NCI-H510A (cell line): ENCODE data around the gene SLC1A3.
"Not testable (repeated sequence)": the region's sequence is repeated elsewhere in the genome, so short reads cannot be mapped to it uniquely, and the experiment has no call there.

Source experiments
- DNase-seq: peaks from one replicate; lab custom pipeline; 2025; lab: John Stamatoyannopoulos, UW

Gene SLC1A3

GRCh38 chr5:36606428-36607113, at the start of gene SLC1A3:
SLC1A3 (plus strand) TSS chr5:36606606; CDS start chr5:36608424, 1,818 bp downstream.
- no peak for DNase-seq

GRCh38 chr5:36558641-36559040, 47.8 kb upstream of the SLC1A3 start:
- no peak for DNase-seq

GRCh38 chr5:36561601-36562000, 44.8 kb upstream of the SLC1A3 start:
- no peak for DNase-seq

DNA sequence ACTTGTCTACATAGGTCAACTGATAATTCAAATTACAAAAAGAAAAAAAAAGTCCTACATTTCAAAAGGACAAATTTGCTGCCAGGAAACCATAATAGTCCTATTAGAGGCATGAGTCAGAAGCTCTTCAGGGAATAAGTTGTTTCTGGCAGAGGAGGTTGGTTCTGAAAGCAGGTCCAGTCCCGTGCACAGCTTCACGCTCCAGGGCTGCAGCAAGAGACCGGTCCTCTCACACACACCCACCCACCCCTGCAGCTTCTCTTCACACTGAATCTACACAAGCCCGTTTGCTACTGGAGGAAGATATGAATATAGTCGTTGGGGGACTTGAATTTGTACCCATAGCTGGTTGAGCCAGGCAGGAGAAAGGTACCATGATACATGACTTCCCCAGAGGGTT, 36.9 kb upstream of the SLC1A3 start:
- no peak for DNase-seq

- DNase-seq: no peak
These were observed 35.9 kb upstream of the SLC1A3 start for GRCh38 chr5:36570301-36571095.

DNA sequence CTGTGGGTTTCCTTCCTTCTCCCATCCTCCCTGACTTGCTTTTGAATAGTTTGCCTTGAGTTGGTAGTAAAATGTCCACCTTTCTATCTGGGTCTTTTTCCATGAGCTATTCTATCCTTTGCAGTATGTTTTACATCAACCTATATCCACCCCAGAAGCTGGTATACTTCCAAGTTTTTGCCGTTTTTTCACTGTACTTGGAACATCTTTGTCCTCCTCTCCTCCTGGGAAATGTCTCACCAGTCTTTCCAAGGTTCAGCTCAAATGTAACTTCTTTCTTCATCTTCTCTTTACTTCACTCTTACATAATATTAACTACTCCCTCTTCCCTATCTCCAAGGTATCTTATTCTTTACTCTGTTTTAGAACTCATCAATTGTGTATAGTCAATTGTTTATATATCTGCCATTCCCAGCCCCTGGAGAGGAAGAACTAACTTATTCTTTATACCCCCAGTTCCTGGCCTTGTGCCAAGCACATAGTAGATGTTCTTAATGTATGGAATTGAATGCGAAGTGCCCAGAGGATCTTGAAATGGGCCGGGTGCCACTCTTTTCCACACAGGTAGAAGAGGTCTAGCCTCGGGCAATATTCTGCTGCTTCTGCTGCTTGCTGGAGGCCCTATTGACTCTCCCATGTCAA, 34.9 kb upstream of the SLC1A3 start:
- DNase-seq: no peak

- no peak for DNase-seq
These were observed 33.0 kb upstream of the SLC1A3 start for GRCh38 chr5:36573438-36573837.

DNA sequence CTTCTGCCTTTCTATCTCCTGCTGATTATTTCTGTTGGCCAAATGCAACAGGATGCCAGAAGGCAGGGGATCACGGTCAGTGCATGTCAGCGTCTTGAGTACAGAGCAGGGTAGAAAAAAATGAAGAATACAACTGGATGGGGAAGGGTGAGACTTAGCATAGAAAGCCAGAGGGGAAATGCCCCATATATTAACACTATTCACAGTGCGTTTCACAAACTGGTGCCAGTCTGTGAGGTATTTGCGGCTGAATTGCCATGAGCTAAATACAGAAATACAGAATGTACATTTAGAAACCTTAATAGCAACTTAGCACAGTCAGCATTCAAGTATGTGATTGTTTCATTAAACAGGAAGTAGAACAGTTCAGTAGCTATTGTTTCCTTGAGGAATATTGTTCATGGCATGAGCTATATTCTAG, 31.0 kb upstream of the SLC1A3 start:
- no peak for DNase-seq

DNA sequence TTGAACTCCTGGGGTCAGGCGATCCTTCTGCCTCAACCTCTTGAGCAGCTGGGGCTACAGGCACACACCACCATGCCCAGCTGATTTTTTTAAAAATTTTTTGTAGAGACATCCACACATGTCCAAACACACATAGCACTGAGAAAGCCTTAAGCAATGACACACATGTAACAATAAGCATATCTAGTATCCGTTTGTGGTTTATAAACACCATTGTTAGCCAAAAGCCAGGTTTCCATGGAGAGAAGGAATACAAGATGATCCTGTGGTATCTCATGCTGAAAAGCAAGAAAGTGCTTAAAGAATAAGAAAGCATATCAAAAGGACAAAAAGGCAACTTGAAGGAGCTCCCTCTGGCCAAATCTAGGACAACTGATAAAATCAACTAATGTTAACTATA, 29.7 kb upstream of the SLC1A3 start:
- DNase-seq: no peak

DNA sequence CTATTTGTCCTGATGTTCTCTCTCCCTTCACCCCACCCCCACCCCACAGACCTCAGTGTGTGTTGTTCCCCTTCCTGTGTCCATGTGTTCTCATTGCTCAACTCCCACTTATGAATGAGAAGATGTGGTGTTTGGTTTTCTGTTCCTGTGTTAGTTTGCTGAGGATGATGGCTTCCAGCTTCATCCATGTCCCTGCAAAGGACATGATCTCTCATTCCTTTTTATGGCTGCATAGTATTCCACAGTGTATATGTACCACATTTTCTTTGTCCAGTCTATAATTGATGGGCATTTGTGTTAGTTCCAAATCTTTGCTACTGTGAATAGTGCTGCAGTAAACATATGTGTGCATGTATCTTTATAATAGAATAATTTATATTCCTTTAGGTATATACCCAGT, 26.5 kb upstream of the SLC1A3 start:
- DNase-seq: not testable (repeated sequence)

- DNase-seq: no peak
These were observed 25.3 kb upstream of the SLC1A3 start for GRCh38 chr5:36581070-36581469.

- DNase-seq: no peak
These were observed 22.2 kb upstream of the SLC1A3 start for GRCh38 chr5:36584009-36584875.

GRCh38 chr5:36585701-36586100, 20.7 kb upstream of the SLC1A3 start:
- no peak for DNase-seq

GRCh38 chr5:36587354-36587753, 19.1 kb upstream of the SLC1A3 start:
- no peak for DNase-seq

DNA sequence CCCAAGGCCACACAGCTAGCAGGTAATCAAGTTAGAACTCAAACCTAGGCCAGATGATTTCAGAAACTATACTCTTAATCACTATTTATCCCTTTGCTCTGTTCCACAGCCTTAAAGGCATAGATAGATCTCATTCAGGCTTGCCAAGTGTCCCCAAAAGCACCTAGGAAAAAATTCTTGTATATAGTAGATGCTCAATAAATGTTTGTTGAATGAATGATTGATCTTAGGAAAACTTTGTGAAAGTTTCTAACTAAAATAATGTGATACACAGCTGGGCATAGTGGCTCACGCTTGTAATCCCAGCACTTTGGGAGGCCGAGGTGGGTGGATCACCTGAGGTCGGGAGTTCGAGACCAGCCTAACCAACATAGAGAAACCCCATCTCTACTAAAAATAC, 16.7 kb upstream of the SLC1A3 start:
- not testable (repeated sequence) for DNase-seq

DNA sequence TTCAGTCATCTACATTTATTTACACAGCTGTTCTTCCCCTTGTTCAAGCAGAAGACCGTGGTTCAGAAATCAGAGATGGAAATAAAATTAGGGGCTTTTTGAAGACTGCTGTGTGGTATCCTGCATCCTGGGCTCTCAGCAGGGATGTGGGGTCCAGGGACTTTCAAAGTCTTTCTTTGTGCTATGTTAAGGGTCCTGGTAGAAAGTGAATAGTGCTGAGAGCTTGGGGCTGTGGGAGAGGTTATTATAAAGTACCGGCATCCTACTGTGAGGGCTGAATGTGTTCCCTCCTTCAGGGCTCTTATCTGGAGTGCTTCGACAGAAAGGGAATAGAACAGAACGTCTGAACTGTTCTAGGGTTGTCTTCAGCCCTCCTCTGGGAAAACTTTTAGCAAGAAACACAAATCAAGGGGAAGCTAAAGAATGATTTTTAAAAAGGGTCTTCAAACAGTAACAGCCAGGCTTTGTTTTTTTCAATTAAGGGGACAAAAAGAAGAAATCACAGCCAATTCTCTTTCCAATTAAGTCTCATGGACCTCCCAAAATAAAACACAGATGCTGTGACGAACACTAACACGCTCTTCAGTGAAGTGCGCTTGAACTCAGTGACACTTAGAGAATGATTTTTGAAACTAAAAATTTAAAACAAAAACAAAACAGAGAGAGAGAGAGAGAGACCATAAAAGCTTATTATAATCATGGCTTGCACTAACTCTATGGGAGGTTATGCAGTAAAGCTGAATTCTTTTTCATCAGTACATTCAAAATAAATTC, 15.7 kb upstream of the SLC1A3 start:
- no peak for DNase-seq

DNA sequence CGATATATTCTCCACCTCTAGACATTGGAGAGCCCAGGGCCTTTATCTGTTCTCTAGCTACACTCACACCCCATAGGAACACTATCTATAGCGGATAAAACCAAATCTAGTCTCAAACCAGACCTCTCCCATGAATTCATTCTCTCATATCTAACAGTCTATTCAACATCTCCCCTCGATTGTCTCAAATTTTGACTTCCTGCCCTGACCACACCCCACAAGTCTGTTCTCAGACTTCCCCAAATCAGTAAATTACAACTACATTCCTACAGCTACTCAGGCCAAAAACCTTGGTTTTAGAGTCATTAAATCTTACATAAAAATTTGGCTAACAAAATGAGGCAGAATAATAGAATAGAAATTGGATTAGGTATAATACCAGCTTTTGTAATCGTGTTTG, 12.5 kb upstream of the SLC1A3 start:
- DNase-seq: no peak

DNA sequence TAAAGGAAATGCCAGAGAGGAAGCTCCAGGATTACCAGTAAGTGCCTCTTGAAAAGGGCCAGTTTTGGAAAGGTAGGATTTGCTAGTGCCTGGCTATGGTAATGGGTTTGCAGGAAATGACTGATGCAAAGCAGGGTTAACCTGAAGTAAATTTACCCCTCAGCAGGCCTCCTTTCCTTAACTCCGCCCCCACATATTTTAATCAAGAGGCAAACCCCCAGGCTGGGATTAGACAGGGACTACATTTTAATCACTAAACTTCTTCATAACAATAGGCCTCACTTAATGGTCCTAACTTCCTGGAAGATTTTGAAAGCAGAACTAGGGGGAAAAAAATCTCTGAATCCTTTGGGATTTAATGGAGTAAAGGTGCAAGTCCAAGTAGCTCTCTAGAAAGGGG, 10.2 kb upstream of the SLC1A3 start:
- no peak for DNase-seq

GRCh38 chr5:36596756-36597155, 9.7 kb upstream of the SLC1A3 start:
- DNase-seq: no peak

DNA sequence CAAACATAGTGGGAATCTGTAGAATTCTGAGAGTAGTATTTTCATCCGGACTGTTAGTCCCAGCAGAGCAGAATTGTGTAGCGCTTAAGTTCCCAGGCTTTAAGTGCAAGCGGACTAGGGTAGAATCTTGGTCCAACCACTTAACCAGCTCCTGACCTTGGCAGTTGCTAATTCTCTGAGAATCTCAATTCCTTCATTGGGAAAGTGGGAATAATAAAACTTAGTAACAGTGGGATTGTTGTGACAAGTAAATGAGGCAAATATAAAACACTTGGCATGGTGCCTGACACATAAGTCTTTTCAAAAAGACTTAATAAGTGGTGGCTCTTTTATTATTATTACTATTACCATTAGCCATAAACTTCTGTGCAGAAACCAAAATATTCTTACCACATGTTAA, 8.4 kb upstream of the SLC1A3 start:
- DNase-seq: no peak
